ENCODE measurements around the gene KIF1A.
"Not testable (repeated sequence)": the region's sequence is repeated elsewhere in the genome, so short reads cannot be mapped to it uniquely, and the experiment has no call there.

Gene KIF1A

DNA sequence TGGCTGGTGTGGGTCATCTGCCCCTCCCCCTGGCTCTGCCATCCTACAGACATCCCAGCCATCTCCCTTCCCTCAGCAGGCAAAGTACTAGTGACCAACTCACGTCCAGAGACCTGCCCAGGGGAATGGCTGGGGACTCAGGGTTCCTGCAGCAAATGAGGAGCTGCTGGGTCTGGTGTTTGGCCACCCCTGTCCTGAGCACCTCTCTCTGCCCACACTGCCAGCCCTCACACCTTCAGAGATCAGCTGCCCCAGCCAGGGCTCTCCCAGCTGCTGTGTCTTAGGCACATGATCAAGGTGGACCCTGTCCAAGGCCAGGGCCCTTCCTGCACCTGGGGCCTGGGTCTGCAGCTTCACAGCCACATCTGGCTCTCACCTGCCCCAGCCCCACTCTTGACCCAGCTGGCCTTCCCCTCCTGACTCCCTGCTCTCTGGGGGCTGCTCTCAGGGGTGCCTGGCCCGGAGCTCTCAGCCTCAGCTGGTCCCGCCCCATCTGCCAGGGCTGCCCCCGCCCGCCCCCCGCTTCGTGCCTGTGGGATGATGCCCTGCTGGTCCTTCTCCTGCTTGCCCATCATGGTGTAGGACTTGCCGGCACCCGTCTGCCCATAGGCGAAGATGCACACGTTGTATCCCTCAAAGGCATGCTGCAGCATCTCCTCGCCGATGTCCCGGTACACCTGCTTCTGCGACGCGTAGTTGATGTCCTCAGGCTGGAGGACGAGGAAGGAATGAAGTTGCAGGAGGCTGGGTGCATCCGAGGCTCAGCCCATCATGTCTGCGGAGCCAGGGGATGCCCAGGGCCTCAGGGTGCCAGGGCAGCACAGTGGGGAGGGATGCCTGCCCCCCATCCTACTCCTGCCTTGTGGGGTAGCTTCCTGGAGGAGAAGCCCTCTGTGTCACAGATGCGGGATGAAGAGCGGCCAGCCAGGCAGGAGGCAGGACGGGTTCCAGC lies 32.2 kb downstream of the KIF1A start:
- in situ Hi-C loops (cut with MboI; ENCODE audit: low sequenced_read_pairs) = no loop called here

DNA sequence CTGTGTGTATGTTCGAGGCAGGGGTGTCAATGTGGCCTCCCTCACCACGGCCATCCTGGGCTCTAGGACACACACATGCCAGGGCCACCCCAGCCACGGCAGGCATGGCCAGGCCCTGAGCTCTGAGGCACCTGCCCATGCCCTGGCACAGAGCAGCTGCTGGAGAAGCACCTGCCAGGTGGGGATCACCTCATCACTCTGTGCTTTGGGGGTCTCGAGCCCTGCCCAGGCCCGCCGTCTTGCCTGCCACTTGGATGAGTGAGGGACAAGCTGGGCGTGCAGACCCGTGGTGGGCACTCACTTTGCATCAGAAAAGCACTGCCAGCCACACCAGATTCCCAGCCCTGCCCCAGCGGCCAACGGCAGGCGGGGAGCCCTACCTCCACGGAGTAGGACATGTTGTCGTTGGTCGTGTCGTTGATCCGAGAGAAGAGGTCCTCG lies 33.1 kb downstream of the KIF1A start:
- in situ Hi-C loops (cut with MboI; ENCODE audit: low sequenced_read_pairs) = no loop called here

DNA sequence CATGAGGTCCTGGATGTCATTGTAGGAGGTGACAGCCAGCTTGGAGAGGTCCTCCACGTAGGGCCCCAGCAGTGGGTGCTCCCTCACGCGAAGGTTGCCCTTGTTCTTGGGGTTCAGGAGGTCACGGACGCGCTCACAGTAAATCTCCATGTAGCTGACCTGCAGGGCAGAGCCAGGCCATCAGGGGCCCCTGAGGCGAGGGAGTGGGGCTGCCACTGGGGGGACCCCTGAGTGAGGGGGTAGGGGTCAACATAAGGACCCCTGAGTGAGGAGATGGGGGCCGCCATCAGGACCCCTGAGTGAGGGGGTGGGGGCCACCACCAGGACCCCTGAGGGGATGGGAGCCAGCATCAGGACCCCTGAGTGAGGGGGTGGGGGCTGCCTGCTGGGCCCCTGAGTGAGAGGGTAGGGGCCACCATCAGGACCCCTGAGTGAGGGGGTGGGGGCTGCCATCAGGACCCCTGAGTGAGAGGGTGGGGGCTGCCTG lies 33.6 kb downstream of the KIF1A start:
- in situ Hi-C loops (cut with MboI; ENCODE audit: low sequenced_read_pairs) = no loop called here

DNA sequence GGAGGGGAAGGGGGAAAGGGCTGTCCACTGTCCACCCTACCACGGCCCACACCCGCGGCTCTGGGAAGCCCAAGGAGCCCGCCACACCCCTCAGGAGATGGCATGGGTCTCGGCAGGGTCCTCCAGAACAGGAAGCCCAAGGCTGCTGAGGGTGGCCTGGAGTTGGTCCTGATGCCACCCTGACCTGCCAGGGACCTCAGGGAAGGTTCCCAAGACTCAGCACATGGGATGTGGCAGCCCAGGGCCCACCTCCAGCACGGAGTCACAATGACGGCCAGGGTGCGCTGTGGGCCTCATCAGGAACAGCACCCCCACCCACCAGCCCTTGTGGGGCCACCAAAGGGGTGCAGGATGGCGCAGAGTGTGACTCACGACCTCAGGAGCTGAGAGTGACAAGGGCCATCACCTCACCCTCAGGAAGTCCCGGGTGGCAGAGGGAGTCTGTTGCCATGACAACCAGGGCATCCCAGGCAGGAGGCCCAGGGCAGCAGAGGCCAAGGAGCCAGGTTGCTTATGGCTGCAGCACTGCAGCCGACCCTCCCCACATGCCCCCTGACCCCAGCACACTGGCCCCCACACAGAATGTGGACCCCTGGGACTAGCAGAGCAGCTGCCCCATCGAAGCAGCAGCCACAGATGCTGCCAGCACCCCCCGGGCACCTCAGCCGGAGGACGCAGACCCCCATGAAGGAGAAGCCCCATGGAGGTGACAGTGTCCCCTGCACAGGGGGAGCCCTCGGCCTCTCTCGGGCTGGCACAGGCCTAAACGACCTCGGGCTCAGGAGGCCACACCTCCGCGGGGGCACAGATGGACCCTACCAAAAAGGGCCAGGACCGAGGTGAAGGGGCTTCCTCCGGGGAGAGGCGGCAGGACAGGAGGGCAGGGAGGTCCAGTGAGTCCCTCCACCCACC lies 34.3 kb downstream of the KIF1A start:
- in situ Hi-C loops (cut with MboI; ENCODE audit: low sequenced_read_pairs) = no loop called here

DNA sequence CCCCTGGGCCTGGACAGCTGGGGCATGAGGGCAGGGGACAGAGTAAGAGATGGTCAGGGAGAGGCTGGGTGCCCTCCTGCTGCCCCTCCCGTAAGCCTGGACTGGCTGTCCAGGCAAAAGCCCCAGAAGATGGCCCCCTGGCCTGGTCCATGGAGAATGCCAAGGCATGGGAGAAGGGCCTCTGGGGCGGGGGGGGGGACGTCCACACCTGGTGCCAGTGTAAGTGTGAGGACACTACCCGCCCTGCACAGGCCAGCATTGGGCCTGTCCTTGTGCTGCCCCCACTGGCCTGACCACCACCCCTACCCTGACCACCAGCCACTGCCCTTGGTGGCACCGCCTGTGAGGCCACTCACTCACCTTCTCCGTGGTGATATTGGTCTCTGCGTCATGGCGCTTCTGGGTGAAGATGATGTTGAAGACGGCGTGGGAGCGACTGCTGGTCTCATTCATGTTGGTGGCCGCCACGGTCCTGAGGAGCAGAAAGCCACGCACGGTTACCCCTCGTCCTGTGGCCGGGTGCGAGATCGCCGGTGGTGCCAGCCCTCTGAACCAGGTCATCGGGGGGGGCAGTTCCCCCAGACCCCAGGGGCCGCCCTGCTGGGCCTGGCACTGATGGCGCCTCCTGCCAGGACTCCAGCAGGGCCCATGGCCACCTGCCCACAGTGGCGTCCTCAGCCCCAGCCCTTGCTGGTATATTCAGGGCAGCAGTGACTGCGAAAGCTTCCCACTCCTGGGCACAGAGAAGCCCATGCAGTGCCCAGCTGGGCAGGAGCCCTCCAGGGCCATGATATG lies 35.2 kb downstream of the KIF1A start:
- in situ Hi-C loops (cut with MboI; ENCODE audit: low sequenced_read_pairs) = no loop called here

DNA sequence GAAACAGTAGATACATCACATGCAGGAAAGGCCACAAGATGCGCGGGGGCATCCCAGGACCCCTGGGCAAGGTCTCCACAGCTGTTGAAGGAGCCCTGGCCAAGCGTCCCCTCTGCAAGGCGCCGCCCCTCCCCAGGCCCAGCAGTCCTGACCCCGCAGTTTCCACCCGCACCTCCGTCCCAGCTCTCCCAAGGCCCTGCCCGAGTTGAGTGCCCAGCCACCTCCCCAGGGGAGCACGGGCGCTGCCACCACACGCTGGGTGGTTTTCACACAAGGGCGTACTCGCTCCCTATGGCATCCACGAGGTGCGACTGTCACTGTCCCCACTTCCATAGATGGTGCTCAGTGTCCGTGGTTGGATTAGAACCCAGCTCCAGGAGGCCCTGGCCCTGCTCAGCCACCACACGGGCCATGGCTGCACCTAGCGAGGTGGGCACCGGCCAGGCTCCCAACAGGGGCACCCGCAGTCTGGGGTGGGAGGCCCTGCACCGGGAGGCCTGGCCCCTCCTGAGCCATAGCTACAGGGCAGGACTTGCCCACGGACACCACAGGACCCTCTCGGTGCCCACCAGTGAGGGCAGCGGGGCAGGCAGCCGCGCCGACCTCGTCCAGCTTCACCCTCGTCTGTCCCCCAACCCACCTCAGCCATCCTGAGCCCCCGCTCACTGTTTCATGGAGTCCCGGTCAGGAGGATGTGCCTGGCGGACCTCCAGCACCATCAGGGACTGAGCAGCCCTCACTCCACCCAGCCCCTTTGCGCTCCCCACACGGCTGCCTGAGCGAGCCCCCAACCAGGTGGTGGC lies 36.0 kb downstream of the KIF1A start:
- in situ Hi-C loops (cut with MboI; ENCODE audit: low sequenced_read_pairs) = no loop called here

DNA sequence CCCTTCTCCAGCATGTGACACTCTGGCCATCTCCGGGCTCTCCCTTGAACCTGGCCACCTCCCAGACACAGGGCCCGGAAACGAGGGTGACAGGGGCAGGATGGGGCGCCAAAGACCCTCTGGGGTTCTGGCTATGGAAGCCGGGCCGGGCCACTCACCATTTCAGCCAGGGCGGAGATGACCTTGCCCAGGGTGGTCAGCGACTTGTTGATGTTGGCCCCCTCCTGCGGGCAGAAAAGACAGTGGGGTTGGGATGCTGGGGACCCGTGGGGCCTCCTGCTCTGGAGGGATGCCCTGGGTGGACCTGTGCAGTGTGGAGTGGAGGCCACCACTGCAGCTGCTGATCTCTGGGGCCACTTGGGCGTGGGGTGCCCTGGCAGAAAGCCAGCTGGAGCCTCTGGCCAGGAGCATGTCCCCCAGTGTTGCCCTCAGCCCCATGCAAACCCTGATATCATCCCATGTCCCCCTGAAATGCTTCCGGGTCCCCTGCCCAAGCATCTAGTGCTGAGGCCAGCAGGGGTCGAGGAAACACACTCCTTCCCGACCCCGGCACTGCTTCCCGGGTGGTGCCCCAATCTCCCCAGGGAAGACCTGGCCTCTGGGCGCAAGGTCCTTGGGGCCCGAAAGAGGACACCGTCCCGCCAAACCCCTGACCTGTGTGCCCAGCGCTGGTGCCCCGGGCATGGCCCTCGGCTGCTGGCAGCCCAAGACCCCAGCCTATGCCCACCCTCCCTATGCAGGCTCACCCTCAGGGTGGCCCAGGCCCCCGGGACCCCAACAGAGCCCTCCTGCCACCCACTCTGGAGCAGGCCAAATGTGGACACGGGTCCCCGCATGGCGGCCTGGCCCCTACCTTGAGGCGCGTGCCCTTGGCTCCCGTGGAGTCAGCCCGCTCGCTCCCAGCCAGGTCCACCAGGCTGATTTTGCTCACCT lies 36.9 kb downstream of the KIF1A start:
- in situ Hi-C loops (cut with MboI; ENCODE audit: low sequenced_read_pairs) = no loop called here

DNA sequence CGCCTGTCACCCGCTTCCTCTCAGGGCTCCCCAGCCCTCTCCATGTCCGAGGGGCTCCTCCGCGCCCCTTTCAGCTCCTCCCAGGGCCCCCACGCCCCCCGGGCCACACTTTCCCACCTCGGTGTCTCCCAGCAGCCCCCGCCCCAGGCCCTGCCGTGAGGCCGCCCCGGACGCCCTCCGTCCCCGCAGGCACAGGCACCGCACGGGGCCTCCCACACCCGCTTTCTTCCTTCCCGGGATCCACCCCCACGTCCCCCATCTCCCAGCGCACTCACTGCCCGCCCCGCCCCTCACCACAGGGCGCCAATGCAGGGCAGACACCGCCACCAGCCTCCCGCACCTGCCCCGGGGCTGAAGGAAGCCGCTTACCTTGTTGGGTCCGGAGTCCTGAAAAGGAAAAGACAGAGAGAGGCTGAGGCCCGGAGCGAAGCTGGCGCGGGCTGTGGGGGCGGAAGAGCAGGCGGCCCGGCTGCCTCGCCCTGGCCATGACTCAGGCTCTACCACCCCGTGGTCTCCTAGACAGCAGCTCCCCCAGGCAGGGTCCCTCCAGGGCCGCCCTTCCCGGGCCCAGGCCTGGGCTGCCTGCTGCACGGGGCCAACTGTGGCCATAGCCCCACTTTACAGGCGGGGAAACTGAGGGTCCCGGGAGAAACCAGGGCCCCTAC lies 37.7 kb downstream of the KIF1A start:
- in situ Hi-C loops (cut with MboI; ENCODE audit: low sequenced_read_pairs) = no loop called here

DNA sequence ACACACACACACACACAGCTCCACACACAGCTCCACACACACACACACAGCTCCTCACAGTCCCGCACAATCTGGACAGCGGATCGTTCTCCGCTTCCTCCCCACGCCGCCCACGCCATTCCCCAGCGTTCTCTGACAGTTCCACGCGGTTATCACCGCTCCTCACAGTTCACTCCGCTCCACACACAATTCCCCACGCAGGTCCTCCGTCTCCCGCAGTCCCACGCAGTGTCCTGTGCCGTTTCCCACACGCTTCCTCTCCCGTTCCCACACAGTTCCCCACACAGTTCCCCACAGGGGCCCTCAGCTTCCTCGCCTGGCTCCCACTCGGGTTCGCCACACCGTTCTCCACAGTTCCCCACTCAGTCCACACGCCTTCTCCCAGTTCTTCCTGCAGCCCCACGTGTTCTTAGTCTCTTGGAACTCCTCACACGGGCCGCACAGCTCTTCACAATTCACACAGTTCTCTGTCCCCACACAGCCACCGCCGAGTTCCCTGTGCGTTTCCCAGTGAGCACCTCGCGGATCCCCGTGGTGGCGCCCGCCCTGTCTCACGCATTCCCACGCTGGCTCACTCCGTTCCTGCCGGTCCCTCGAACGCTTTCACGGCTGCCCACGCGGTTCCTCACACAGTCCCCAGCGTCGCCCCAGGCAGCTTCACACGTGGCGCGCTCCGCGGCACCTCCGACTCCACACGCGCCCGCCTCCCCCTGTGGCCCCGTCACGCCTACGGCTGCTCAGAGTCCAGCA lies 38.4 kb downstream of the KIF1A start:
- in situ Hi-C loops (cut with MboI; ENCODE audit: low sequenced_read_pairs) = no loop called here

DNA sequence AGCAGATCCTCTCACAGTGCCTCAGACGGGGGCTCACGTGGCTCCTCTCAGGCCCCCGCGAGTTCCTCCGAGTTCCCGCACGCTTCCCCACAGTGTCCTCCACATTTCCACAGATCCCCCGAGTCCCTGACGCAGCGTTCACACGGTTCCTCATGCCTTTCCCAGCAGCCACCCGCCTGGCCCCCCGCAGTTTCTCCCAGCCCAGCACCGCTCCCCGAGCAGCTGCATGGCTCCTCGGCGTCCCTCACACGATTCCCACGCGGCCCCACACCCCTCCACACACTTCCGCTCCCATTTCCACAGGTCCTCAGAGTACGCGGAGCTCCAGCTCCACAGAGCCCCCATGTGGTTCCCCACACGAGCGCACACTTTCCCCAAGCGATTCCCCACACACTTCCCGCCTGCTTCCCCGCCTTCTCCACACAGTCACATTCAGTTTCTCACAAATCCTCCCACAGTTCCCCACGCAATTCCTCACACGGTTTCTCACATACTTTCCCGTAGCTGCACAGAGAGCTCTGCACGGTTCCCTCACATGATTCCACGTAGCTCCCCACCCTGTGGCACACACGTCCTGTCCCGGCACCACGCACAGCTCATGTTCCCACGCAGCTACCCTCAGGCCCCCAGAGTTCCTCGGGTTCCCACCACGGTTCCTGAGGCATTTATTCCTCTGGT lies 39.9 kb downstream of the KIF1A start:
- in situ Hi-C loops (cut with MboI; ENCODE audit: low sequenced_read_pairs) = no loop called here

DNA sequence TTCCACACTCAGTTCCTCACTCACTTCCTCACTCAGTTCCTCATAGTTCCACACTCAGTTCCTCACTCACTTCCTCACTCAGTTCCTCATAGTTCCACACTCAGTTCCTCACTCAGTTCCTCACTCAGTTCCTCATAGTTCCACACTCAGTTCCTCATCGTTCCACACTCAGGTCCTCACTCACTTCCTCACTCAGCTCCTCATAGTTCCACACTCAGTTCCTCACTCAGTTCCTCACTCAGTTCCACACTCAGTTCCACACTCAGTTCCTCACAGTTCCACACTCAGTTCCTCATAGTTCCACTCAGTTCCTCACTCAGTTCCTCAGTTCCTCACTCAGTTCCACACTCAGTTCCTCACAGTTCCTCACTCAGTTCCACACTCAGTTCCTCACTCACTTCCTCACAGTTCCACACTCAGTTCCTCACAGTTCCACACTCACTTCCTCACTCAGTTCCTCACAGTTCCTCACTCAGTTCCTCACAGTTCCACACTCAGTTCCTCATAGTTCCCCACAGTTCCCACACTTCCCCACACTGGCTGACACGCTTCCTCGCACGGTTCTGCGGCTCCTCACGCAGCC lies 40.7 kb downstream of the KIF1A start:
- in situ Hi-C loops (cut with MboI; ENCODE audit: low sequenced_read_pairs) = not testable (repeated sequence)

DNA sequence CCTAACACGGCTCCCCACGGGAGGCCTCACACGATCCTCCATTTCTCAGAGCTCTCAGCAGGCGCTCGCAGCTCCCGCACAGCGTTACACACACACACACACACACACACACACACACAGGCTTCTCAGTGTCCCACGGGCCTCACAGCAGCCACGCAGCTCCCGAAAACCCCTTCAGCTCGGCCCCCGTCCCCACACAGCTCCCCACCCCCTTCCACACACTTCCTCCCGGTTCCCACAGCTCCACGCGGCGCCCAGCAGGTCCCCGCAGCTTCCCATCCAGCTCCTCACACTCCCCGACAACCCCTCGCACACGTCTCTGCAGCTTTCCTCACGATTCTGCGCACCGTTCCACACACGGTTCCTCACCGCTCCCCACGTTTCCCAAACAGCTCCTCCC lies 41.6 kb downstream of the KIF1A start:
- in situ Hi-C loops (cut with MboI; ENCODE audit: low sequenced_read_pairs) = no loop called here

DNA sequence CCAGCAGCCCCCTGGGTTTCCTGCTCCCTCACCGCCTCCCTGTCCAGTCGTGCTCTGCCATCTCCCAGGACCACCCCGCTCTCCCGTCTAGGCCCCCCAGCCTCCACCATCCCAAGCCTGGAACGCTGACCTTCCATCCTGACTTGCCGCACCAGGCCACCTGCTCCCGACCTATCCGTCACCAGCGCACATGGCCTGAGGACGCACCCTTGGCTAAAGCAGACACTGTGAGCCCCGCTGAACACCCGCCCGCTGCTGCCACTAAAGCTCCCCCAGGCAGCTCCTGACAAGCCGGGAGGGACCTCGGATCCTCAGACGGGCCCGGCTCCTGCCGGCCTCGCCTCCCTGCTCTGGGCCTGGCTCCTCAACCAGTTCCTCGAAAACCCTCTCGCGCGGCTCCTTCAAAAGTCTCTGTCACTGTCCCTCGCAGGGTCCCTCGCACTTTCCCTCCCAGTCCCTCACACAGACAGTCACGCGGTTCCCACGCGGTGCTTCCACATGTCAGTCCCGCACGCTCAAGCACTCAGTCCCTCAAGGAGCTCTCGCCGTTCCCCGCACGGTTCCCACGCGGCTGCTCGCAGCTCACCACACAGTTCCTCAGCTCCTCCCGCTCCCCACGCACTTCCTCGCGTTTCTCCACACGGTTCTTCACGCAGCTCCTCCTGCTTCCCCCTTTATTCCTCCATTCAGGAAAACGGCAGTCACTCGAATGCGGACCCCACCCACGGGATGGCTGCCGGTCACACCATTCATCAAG lies 42.4 kb downstream of the KIF1A start:
- in situ Hi-C loops (cut with MboI; ENCODE audit: low sequenced_read_pairs) = no loop called here

DNA sequence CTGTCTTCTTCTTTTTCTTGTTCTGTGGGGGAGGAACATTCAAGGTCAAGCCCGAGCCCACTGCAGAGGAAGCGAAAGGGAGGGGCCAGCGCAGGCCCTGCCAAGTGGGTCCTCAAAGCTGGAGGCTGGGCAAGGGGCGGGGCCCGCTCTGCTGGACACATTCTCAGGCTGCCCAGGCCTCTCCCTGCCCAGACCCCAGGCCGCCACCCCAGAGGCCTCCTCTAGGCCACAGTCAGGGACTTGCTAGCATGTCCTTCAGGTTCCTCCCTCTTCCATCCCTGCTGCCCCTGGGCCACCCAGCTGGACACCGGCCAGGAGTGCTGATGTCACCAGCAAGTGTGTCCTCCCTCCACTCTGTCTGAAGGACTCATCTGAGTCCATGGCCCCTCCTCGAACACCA lies 44.1 kb downstream of the KIF1A start:
- in situ Hi-C loops (cut with MboI; ENCODE audit: low sequenced_read_pairs) = no loop called here

DNA sequence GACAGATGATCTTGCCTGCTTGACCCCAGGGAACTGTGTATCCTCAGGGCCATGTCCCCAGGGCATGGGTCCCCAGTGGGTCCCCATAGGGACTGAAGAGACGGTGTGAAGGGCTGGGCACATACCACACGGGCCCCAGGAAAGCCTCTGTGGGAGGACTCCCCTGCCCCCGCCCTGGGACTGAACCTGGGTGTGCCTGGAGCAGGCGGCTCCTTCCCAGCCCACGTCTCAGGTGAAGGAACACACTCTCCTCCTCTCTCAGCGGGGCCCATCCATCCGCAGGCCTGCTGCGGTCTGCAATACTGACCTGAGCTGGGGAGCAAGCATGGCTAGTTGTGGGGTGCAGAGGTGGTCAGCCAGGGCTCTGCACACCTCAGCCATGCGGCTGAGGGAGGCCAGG lies 45.2 kb downstream of the KIF1A start:
- in situ Hi-C loops (cut with MboI; ENCODE audit: low sequenced_read_pairs) = no loop called here

DNA sequence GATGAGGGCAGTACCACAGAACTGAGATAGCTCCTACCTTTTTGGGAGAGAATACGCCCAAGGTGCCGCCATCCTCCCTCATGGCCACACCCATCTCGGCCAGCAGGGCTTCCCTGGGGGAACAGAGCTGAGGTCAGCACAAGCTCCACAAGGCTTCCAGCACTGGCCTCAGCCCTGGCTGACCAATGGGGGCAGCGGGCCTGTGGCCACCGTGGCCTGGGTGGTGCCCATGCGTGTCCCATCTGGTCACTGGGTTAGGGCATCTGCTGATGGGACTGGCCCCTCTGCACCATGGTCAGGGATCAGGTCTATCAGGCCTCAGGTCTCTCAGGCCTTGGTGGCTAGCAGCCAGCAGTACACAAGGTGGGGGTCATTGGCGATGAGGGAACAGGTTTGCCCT lies 50.9 kb downstream of the KIF1A start:
- in situ Hi-C loops (cut with MboI; ENCODE audit: low sequenced_read_pairs) = no loop called here

All from hTERT RPE-1 (cell line).